ENCODE measurements around the gene BATF.
A peak's percentile ranks its signal among the peaks of the same experiment; 100 is the strongest.

The BATF gene

DNA sequence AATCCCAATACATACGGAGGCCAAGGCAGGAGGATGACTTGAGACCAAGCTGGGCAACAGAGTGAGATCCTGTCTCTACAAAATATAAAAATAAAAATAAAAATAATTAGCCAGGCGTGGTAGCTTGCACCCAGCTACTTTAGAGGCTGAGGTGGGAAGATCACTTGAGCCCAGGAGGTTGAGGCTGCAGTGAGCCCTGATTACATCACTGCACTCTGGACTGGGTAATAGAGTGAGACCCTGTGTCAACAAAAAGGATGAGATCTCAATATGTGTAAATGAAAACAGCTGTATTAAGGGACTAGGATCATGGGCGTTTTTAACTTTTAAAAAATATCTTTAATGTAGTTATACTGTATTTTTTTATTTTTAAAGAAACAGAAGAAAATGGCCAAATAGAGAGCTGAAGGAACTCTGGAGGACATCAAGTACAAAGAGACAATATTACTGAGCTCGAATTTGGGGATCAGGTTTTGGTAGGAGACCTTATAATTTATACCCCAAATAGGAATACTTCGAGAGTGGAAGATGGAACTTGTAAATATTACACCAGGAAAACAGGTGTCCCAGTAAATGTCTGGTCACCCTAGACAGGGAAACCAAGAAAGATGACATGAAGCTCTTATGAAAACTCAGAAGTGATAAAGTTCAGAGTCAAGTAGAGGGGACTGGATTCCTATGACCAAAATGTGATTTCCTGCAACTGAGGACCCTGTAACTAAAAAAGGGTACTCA lies 13.1 kb downstream of the BATF start:
- DNase-seq, result no peak

GRCh38 chr14:75537071-75537470 lies 14.8 kb downstream of the BATF start:
- no peak for DNase-seq

DNA sequence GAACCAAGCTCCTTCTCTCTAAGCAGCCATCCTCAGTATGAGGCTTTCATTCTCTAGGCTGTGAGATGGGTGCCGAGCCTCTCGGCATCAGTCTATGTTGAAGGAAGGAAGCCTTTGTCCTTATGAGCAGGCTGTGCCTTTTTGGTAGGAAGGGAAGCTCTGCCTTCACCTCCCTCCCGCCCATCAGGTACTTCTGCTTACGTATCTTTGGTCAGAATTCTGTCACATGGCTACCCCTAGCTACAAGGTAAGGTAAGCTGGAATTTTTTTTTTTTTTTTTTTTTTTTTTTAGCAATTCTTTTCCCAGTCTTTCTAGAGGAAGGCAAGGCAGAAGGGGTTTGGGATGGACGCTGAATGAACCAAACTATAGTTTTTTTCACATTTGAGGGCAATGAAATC lies 16.9 kb downstream of the BATF start:
- DNase-seq, result no peak

DNA sequence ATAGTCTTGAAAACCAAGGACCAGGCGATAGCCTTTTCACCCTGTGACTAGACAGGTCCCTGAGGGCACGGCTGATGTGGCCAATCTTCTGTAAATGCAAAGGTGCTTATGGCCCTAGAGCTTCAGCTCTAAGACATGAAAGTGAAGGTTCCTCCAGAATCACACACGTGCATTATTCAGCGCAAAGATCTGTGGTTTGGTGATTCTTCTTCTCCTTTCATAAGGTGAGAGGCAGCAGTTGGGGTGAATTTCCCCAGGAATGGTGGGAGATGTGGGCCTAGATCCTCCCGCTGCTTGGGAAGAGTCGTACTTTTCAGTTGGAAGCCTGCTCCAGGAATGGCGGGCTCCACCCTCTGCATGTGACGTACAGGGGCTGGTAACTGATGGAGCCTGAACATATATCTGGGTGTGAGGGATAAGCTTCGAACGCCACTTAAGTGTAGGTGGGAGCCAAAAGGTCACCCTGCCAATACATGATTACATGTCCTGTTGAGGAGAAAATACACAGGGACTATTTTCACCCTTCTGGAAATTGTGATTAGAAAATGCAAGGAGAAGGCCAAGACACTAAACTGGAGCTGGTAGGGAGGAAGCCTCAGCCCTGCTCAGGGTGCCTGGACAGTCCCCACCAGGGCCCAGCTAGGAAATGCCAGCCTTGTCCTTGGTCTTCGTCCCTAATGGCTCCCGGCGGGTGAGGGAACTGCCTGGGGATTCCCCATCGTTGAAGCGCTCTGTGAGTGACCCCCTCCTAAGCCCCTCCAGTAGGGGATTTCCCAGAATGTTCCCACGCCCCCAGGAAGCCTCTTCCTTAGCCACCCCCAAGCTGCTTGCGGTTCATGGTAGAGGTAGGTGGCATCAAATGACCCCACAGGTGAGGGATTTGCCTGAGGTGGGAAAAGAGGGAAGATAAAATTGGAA lies 17.6 kb downstream of the BATF start:
- DNase-seq, result no peak

GRCh38 chr14:75540479-75540851 lies 18.2 kb downstream of the BATF start:
- no peak for DNase-seq

DNA sequence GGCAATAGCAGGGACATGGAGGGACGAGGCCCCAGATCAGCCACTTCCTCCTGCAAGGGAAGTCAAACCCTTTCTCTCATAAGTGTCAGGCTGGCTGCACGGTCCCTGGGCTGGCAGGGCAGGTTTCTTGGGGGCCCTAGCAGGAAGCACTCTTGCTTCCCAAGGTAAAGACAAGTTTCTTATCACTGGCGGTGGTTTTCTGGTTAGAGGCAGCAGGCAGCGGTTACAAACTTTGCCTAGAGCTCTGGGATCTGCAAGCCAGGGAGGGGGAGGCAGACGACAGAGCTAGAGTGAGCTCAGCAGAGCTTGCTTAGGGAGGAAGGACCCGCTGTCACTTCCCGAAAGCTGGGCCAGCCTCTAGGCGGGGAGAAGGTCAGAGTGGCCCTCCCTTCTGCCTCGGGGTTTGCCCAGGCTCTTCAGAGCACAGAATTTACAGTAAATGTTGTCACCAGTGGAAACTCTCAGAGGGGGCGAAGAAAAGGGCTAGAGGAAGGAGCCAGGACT lies 20.4 kb downstream of the BATF start:
- no peak for DNase-seq

DNA sequence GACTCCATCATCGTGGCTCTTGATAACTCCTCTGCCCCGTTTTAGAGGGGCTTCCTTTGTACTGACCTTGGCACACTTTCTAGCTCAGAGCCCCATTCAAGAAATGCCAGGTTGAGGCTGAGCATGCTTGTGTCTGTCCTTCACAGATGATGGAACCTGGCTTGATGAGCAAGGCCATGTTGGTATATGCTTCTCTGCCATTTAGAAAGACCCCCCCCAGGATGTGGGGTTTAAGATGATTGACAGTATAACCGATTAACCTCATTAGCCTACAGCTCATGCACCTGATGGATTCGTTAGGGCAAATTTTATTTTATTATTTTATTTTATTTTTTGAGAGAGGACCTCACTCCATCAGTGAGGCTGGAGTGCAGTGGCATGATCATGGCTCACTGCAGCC lies 21.0 kb downstream of the BATF start:
- DNase-seq, result no peak

- DNase-seq, result no peak
Measured at GRCh38 chr14:75543786-75544185, 21.5 kb downstream of the BATF start.

GRCh38 chr14:75545907-75546306 lies 23.6 kb downstream of the BATF start:
- no peak for DNase-seq

- DNase-seq, result no peak
Measured at GRCh38 chr14:75547552-75548250, 25.4 kb downstream of the BATF start.

- DNase-seq, result no peak
Measured at GRCh38 chr14:75548544-75548943, 26.3 kb downstream of the BATF start.

- no peak for DNase-seq
Measured at GRCh38 chr14:75549169-75549568, 26.9 kb downstream of the BATF start.

GRCh38 chr14:75551021-75551420 lies 28.8 kb downstream of the BATF start:
- no peak for DNase-seq

GRCh38 chr14:75553157-75553556 lies 30.9 kb downstream of the BATF start:
- no peak for DNase-seq

DNA sequence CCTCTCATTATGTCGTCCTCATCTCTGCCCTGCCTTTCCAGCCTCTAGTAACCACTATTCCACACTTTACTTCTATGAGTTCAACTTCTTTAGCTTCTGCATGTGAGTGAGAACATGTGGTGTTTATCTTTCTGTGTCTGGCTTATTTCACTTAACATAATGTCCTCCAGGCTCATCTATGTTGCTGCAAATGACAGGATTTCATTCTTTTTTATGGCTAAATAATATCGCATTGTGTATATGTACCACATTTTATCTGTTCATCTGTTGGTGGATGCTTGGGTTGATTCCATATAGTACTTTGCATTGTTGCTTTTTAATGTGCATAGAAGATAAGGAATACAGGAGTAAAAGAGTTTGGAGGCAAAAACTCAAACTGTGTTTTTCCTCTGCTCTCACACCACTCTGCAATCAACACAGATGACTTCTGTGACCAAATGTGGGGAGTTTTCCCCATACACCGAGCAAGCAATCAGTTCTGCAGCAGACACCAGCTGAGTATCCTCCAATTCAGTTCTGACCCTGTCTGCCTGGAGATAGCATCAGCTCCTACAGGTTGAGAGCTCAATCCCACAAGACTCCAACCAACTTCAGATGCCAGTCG lies 31.6 kb downstream of the BATF start:
- no peak for DNase-seq

GRCh38 chr14:75554482-75554881 lies 32.2 kb downstream of the BATF start:
- no peak for DNase-seq

GRCh38 chr14:75558440-75558839 lies 36.2 kb downstream of the BATF start:
- no peak for DNase-seq

DNA sequence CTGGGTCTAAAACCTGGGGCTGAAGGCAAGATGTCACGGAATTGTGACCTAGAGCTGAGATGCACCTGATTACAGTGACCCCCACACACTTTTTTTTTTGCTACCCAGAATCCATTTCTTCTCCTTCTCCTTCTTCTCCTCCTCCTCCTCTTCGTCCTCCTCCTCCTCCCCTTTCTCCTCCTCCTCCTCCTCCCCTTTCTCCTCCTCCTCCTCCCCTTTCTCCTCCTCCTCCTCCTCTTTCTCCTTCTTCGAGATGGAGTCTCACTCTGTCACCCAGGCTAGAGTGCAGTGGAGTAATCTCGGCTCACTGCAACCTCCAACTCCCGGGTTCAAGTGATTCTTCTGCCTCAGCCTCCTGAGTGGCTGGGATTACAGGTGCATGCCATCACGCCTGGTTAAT lies 36.8 kb downstream of the BATF start:
- DNase-seq, result no peak

GRCh38 chr14:75559451-75560222 lies 37.4 kb downstream of the BATF start:
- no peak for DNase-seq

GRCh38 chr14:75561013-75561432 lies 38.8 kb downstream of the BATF start:
- DNase-seq, result peak; percentile 4 to 60

DNA sequence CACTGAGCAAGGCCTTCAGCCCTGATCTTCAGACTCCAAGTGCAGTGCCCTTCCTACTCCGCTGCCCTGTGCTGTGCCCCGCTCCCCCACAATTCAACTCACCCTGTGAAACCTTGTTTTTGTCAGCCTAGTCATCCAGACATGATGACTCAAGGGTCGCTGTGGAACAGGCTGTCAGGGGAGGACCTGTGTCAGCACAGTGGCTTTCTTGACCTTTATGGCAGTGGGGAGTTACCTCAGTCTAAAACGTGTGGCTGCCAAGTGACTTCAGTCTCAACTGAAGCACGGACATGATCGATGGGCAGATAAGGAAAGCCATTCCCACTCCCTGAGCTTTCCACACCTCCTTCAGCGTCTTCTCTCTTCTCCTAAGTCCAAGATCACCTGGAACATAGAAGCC lies 39.8 kb downstream of the BATF start:
- no peak for DNase-seq

DNA sequence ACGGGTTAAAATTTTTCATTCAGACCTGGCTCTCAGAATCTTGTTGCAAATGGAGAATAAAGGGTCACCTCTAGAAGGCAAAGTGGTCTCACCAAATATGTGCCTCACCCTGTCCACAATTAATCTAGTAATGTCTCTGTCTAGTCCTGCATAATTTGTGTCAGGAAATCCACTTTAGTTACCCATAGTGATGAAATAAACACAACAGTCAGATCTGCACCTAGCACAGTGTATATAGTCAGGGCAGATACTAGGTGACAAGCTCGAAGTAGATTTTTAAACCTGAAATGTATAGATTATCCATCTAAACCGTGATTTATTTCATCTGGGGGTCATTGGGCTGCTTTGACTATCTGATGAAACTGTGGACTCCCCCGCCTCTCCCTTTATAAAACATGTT lies 40.2 kb downstream of the BATF start:
- no peak for DNase-seq
